Endometrial microvascular endothelial cells (primary cell): ENCODE measurements around the gene ZBTB44. TPM values are rescaled to one million over a fixed set of nuclear protein-coding genes. Genes with fewer than 3 reads are reported as not detected.

ENCODE experiments used
- in situ Hi-C: cut with HindIII; loops from 2 replicates; pipeline ENCODE4 v1.10.0; 2017; ENCODE audit warnings: low sequenced_read_pairs, low pct_unique_long_range_greater_than_20kb; ENCODE audit errors: inconsistent ontology term
- total RNA-seq: library from RNA; depleted of rRNA; stranded (reverse); fragments of >200 nt; gene quantifications from one replicate; pipeline ENCODE4 v1.2.3, GENCODE V29; 2015; ENCODE audit errors: inconsistent ontology term

Gene ZBTB44
- total RNA-seq, 1 donor from 2014 or later, result 16.8 TPM

DNA sequence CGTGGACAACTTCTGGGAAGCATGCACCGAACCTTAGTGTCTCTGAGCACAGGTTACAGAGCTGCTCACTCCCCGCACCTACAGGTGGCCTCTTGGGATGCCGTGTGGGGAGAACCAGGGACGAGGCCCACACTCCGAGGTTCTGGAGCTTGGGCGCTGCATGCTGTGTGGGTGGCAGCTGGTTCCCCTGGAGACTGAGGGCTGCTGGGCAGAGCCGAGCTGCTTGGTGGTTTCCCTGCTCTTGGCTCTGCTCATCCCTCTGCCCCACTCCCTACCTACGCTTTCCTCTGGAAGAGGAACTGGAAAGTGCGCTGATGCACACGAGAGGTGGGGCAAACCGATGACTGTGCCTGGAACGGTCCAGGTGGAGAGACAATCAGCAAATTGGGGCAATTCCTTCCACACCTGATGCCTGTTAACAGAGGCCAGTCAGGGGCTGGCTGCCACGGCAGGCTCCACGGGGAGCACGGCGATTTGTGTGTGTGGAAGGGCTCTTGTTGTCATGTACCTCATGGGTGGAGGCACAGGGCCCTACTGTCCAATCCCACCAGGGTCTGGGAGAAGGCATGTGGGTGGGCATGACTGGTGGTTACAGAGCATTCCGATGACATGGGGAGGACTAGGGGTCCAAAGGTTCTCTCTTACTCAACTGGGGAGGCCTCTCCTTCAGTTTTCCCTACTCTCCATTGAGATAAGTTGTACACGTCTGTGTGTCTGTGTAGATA, 94.2 kb downstream of the ZBTB44 start:
- in situ Hi-C loops, result no loop called here

DNA sequence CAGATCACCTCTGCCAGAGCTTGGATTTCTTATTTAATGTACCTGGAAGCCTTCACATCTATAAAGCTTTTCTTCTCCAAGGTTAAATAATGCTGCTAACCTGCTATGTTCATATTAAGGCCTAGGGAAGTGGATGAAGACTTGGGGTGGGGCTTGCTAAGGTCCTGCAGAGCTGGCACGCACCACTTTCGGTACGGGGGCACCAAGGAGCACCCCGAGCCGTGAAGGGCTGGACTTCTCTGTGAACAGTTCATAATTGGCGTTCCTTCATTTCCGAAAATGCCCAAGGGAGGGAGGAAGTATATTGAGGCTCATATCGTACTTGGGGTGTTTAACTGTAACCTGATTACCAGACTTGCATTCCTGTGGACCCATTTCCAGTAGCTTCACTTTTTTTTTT, 95.6 kb downstream of the ZBTB44 start:
- in situ Hi-C loops, result no loop called here

DNA sequence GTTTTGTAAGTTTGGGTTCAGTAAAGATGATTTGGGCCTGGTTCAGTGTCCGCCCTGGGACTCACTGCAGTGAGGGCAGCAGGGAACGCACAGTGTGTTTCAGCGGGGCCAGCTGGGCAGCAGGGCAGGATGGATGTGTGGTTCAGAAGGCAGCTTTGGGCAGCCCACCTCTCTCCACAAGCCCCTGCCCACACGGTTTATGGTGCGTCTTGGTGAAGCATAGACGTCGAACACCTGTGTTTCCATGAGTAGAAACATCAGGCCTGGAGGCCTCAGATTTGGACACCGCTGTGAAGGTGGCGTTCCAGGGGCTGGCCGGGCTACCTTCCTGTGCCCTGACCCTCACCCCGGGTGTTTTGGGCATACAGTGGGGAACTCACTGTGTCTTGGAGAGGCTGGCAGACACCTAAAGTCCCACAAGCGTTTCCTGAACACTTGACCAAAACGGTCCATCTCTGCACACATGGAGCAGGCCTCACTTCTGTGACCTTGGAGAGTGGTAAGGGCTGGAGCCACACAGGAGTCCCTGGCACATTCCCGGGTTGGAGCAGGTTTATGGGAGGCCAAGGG, 96.1 kb downstream of the ZBTB44 start:
- in situ Hi-C loops, result no loop called here

DNA sequence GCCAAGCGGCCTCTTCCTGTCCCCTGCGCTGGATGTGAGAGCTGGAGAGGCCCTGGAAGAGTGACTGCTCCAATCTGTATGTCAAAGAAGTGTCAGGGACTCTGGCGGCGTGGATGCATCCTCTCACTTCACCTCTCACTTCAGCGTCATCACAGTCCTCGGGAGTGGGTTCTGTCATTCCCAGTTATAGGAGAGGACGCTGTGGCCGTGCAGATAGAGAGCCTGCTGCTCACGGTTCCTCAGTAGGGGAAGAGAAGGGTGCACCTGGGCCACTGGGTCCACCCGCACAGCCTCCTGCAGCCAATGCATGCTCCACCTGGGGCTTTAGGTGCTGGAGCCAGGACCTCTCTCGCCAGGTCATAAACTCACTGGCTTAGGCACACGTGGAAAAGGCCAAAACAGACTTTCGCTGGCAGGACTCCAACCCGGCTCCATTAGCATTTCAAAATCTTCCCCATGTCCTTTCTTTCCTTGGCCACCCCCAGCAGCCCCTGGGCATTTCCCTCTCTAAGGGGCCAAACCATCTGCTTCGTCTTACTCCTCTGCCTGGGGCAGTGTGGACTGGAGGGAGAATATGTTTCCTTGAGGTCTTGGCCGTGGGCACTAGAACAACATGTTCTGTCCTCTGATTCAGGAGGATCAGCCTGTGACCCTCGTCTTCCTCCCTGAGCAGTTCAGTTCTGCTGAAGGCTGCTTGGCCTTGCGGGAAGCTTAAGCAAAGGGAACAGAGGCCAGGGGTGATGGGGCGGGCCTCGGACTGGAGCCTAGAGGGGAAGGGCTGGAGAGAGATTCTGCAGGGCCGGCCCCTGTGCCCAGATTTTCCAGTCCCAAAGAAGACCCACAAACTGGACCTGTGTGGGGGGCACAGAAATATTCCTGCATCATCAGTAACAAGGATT, 97.3 kb downstream of the ZBTB44 start:
- in situ Hi-C loops, result no loop called here

DNA sequence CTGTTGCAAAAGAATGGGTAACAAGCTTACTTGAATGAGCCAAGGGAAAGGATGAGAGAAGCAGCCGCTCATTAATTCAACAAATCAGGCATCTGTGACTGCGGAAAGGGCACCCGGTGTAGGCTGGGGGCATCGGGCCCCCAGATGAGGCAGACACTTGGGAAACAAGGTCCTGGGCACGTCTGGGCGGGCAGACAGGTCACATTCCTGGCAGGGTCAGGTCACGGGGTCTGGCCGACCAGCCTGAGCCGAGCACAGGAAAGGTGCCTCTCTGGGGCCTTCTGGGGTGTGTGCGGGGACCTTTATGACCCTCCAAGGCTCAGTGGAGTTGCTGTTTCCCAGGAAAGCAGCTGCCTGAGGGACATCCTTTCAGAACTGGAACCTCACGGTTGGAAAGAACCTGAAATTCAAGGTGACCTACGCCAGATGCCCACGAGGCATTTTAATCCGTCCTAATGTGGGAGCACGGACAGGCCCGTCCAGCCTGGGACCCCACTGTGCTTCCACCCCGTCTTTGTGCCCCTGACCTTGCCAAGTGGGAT, 98.1 kb downstream of the ZBTB44 start:
- in situ Hi-C loops, result no loop called here

DNA sequence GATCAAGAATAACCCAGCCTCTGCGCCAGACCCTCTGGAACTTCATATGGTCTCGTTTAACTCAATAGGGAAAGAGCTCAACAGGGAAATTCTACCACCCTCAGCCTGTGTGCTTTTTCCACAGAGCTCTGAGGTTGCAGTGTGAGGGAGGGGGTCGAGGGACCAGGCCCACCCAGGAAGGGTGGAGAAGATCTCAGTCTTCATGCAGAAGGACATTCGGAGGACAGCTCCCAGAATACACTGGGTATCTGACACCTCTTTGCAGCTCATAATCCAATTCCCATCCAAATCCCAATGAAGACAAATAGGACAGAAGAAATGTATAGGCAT, 98.5 kb downstream of the ZBTB44 start:
- in situ Hi-C loops, result no loop called here

DNA sequence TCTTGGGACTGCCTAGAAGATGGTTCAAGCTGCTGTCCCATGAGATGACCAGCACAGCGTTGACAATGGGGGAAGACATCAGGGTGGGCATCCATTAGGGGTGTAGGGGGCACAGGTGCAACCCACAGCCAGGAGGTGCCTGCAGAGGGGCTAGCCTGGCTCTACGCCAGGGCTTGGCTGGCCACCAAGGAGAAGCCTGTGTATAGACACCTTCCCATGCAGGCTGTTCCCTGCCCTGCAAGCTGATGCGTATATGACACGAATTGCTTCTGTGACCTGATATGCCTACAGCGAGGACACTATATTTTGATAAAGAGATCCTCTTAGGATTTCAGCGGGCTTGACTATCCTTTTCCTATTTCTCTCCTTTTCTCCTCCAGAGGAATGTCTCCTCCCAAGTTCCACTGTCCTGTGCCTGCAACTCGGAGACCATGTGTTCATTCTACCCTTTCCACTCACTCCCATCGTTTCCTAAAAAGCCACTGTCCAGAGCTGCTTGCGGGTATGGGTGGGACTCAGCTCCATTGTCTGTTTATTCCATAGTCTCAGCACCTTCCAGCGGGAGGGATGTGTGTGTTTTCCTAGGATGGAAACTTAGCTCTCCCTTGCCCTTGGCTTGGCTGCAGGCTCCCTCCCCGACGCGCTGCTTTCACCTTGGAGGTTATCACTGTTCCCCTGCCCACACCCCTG, 99.0 kb downstream of the ZBTB44 start:
- in situ Hi-C loops, result no loop called here

DNA sequence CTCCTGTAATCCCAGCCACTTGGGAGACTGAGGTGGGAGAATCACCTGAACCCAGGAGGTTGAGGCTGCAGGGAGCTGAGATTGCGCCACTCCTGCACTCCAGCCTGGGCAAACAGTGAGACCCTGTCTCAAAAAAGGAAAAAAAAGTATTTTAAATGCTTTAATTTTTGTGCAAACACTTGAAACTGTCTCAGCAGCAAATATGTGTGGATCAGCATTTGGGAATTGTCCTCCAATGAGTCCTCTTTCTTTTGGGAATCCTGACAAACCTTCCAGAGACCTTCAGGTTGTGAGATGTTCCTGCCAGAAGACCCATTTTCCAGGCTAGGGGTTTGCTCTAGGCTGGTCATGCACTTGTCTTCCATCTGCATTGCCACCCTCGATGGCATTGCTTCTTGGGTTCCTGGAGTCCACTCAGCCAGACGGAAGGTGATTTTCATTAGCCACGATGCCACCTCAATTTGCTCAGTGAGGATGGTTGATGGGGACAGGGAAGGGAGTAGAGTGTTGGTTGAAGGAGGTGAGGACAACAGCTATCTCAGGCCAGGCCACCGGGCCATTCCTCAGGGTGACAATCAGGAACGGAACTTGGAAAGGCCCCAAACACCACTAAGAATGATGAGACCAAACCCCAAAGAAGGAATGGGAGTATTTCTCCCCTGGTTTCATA, 99.7 kb downstream of the ZBTB44 start:
- in situ Hi-C loops, result no loop called here

DNA sequence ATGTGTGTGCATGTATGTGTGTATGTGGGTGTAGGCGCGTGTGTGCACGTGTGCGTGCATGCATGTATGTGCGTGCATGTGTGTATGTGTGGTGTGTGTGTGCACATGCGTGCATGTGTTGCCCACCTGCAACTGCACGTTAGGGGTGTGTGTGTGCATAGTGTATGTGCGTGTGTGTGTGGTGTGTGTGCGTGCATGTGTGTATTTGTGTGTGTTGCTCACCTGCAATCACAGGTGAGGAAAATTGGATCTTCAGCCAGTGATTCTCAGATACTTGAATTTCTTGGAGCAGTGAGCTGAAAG, 100.8 kb downstream of the ZBTB44 start:
- in situ Hi-C loops, result no loop called here

DNA sequence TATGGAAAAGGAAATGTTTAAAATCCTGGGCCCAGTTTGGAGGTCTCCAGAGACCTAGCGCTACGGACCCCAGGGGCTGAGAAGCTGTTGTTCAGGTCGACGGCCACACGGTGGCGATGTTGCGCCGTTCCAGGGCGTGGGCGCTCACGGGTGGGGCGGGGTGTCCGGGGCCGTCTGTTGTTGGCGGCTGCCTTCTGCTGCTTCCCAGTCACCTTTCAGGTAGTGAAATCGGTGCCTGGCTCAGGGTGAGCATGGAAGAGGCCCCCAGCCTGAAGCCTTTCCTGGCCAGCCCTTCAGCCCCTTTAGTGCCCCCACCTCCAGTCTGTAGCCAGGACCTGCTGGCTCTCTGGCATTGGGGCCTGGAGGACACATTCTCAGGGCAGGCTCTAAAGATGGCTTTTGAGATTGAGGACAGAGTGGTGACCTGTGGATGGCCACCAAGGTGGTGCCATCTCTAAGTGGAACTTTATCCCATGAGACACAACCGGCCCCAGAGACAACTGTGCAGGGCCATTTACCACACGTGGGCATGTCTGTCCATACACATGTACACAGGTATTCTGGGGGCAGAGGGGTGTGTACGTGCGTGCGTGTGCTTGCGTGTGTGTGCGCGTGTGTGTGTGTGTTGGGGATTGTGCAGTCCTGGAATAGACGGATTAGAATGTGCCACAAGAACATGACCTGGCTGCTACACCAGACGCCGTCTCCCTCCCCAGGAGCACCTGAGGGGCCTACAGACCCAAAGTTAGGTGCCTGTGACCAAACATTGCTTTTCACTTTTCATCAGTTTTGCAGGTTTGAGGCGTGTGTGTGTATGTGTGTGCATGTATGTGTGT, 101.4 kb downstream of the ZBTB44 start:
- in situ Hi-C loops, result no loop called here

DNA sequence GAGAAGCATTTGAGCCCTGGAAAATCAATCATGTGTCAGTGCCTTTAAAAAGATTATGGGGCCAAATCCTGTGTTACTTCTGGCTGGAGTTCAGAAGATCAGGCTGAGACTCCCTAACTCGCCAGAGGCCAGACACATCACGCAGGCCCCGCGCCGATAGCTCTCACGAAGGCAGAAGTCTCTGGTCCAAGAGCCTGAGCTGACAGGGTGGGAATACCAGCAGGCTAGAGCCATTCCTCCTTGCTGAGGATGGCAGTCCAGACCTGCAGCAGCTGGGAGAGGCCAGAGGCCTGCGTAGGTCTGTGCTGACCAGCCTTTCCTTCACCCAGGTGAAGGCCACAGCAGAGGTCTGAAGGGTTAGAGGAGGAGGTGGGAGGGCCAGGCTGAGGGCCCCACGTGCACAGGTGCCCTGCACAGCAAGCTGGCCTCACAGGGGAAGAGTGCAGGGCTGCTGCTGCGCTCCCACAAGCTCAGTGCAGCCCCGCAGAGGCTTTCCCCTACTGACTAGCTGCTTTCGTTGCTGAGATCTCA, 102.2 kb downstream of the ZBTB44 start:
- in situ Hi-C loops, result no loop called here

DNA sequence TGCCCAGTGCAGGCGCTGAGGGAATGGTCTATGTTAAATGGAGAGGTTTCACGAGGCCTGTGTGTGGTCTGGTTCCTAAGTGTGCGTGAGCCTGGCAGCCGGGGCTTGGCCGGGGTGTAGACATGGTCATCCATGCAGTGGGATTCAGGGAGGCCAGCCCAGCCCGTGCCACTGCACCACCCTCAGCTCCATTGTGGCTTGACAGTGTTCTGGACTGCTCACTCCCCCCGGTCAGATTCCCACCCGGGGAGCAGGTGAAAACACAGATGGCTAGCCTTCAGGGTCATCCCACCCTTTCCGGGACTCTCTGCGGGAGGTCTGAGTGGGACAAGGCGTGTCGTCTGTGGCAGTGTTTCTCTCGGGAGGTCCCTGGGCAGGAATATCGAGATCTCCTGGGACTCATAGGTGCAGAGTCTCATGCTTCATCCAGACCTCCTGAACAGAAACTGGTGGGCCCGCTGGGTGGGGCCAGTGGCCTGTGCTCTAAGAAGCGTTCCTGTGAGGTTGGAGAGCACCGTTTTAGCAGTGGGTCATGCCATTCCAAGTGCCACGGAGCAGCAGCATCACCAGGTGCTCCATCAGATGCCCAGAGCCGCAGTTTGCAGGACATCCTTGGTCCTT, 102.8 kb downstream of the ZBTB44 start:
- in situ Hi-C loops, result no loop called here

DNA sequence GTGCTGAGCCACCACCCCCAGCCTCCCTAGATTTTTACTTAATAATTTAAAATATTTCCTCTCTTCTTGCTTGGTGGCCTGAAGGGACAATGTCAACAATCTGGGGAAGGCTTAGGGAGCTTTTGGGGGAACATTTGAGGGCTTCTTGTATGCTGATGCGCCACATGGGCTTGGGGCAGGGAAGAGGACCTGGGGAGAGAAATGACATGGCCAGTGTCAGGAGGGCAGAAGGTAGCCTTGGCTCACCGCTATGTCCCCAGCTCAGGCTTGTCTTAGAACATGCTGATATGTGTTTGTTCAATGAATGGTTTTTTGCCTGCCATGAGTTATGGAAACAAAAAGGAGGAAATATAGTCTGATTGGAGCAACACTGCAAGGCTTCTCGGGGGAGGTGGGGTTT, 103.6 kb downstream of the ZBTB44 start:
- in situ Hi-C loops, result no loop called here

DNA sequence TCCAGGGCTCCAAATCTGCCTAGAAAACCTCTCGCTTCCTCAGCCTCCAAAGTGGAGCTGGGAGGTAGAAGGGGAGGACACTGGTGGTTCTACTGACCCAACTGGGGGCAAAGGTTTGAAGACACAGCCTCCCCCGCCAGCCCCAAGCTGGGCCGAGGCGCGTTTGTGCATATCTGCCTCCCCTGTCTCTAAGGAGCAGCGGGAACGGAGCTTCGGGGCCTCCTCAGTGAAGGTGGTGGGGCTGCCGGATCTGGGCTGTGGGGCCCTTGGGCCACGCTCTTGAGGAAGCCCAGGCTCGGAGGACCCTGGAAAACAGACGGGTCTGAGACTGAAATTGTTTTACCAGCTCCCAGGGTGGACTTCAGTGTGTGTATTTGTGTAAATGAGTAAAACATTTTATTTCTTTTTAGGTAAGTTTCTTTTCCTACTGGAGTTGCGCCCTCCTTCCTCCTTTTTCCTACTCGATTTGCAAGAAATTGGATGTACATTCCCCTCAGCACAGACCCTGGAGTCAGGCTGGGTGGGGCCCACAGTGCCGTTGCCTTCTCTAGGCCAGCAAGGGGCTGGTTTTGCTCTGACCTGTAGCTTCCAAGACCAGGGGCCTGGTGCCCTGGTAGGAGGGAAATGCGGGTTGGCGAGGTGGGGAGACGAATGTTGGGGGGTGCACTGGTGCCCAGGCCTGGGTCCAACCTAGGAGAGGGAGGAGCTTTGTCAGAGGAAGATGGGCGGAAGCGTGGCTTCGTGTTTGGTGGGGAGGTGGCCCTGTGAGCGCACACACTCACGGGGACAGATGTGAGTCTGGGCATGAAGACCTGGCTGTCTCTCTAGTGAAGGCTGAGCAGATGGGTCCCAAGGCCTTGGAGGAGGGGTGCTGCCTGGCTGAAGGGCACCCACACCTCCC, 104.5 kb downstream of the ZBTB44 start:
- in situ Hi-C loops, result no loop called here

DNA sequence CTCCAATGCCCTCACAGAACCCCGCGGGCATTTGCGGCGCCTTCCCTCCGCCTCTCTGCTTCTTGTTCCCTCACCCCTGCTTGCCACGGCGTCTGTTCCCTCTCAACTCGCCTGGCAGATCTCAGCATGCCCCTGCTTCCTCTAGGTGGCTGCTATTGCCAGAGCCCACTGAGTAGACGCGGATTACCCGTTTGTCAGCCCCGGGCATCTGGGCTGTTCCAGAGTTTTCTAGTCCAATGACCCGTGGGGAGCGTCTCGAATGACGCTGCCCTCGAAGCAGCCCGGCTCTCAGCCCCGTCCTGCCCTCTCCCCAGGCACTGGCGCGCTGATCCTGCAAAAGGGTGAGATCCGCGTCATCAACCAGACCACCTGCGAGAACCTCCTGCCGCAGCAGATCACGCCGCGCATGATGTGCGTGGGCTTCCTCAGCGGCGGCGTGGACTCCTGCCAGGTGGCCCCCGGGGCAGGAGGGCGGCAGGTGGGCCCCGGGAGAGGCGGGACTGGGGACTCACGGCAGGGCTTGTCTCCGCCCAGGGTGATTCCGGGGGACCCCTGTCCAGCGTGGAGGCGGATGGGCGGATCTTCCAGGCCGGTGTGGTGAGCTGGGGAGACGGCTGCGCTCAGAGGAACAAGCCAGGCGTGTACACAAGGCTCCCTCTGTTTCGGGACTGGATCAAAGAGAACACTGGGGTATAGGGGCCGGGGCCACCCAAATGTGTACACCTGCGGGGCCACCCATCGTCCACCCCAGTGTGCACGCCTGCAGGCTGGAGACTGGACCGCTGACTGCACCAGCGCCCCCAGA, 105.4 kb downstream of the ZBTB44 start:
- in situ Hi-C loops, result no loop called here
